WTC11 (cell line): ENCODE data around the gene DOCK8. TPM values are rescaled to one million over a fixed set of nuclear protein-coding genes. Genes with fewer than 3 reads are reported as not detected.

ENCODE experiments used
- ATAC-seq: fragments of 200-7000 bp; cut with Tn5 transposase; 2 replicates; pipeline ENCODE4 v1.10.0; 2021; ENCODE audit warnings: mild to moderate bottlenecking, moderate library complexity
- CTCF ChIA-PET: fragments of 300-600 bp; sonication (Branson Sonifier 250); formaldehyde crosslinking; loops from one replicate; lab custom pipeline; 2021; ENCODE audit warnings: antibody characterized with exemption; lab: Charles Lee
- POLR2A ChIA-PET: fragments of 350-600 bp; sonication (Branson Sonifier 250); formaldehyde crosslinking; loops from one replicate; lab custom pipeline; 2021; ENCODE audit warnings: antibody characterized with exemption; lab: Charles Lee
- DNase-seq: peaks from one replicate; pipeline ENCODE4 v3.0.0; 2021; ENCODE audit warnings: low spot score
- H3K27ac Mint-ChIP-seq: 2 replicates; pipeline ENCODE4 v1.8.0; 2021; ENCODE audit warnings: mixed read lengths
- H3K27me3 Mint-ChIP-seq: 2 replicates; pipeline ENCODE4 v1.8.0; 2021; ENCODE audit warnings: low read depth, mild to moderate bottlenecking, moderate library complexity, mixed read lengths
- H3K36me3 Mint-ChIP-seq: 2 replicates; pipeline ENCODE4 v1.8.0; 2021; ENCODE audit warnings: mixed read lengths
- H3K4me1 Mint-ChIP-seq: 2 replicates; pipeline ENCODE4 v1.8.0; 2022; ENCODE audit warnings: mixed read lengths
- H3K4me3 Mint-ChIP-seq: 2 replicates; pipeline ENCODE4 v1.8.0; 2021; ENCODE audit warnings: mild to moderate bottlenecking, moderate library complexity, mixed read lengths
- H3K9me3 Mint-ChIP-seq: 2 replicates; pipeline ENCODE4 v1.8.0; 2021; ENCODE audit warnings: mixed read lengths
- AFF4 ChIP-seq: sonication (generic); formaldehyde crosslinking; IDR thresholded peaks from 2 replicates; pipeline ENCODE4 v1.8.1; 2023; ENCODE audit warnings: mild to moderate bottlenecking, missing genetic modification reagents, borderline replicate concordance
- CREM ChIP-seq: sonication (generic); formaldehyde crosslinking; IDR thresholded peaks from 2 replicates; pipeline ENCODE4 v1.8.1; 2022; ENCODE audit warnings: mild to moderate bottlenecking, missing genetic modification reagents, moderate library complexity
- EMX1 ChIP-seq: fragments of 250-450 bp; sonication (Bioruptor Pico); IDR thresholded peaks from 2 replicates; pipeline ENCODE4 v1.8.0; 2021; ENCODE audit warnings: mild to moderate bottlenecking
- ETV6 ChIP-seq: sonication (generic); formaldehyde crosslinking; IDR thresholded peaks from 2 replicates; pipeline ENCODE4 v1.8.1; 2022; ENCODE audit warnings: mild to moderate bottlenecking, missing genetic modification reagents
- HMGA2 ChIP-seq: fragments of 250-450 bp; sonication (Bioruptor Pico); IDR thresholded peaks from 2 replicates; pipeline ENCODE4 v1.4.0; 2021; ENCODE audit warnings: mild to moderate bottlenecking, moderate library complexity
- IRF2 ChIP-seq: sonication (generic); formaldehyde crosslinking; IDR thresholded peaks from 2 replicates; pipeline ENCODE4 v1.8.0; 2022; ENCODE audit warnings: low read depth, missing genetic modification reagents, borderline replicate concordance
- MAX ChIP-seq: sonication (generic); formaldehyde crosslinking; IDR thresholded peaks from 2 replicates; pipeline ENCODE4 v1.8.0; 2022; ENCODE audit warnings: mild to moderate bottlenecking, missing genetic modification reagents
- MYBL2 ChIP-seq: sonication (generic); formaldehyde crosslinking; IDR thresholded peaks from 2 replicates; pipeline ENCODE4 v1.8.1; 2023; ENCODE audit warnings: mild to moderate bottlenecking, moderate library complexity, missing genetic modification reagents
- NFYB ChIP-seq: sonication (generic); formaldehyde crosslinking; conservative IDR thresholded peaks from 2 replicates; pipeline ENCODE4 v1.8.0; 2022; ENCODE audit warnings: low read depth, missing genetic modification reagents
- PRRX2 ChIP-seq: fragments of 250-450 bp; sonication (Bioruptor Pico); IDR thresholded peaks from 2 replicates; pipeline ENCODE4 v1.8.0; 2021; ENCODE audit warnings: mild to moderate bottlenecking
- SMAD3 ChIP-seq: sonication (generic); formaldehyde crosslinking; IDR thresholded peaks from 2 replicates; pipeline ENCODE4 v1.8.0; 2022; ENCODE audit warnings: missing genetic modification reagents, mild to moderate bottlenecking, borderline replicate concordance
- ZMAT4 ChIP-seq: fragments of 250-450 bp; sonication (Bioruptor Pico); IDR thresholded peaks from 2 replicates; pipeline ENCODE4 v1.9.0; 2021; ENCODE audit warnings: mild to moderate bottlenecking
- ZNF121 ChIP-seq: sonication (generic); formaldehyde crosslinking; IDR thresholded peaks from 2 replicates; pipeline ENCODE4 v1.8.0; 2023; ENCODE audit warnings: missing genetic modification reagents
- ZNF232 ChIP-seq: sonication (generic); formaldehyde crosslinking; IDR thresholded peaks from 2 replicates; pipeline ENCODE4 v1.8.0; 2022; ENCODE audit warnings: mild to moderate bottlenecking, missing genetic modification reagents
- ZNF396 ChIP-seq: fragments of 250-450 bp; sonication (Bioruptor Pico); IDR thresholded peaks from 2 replicates; pipeline ENCODE4 v1.8.0; 2021; ENCODE audit warnings: mild to moderate bottlenecking, moderate library complexity, borderline replicate concordance
- total RNA-seq: library from RNA; stranded (reverse); gene quantifications from 3 replicates; pipeline ENCODE4 v1.2.3, GENCODE V29; 2021

DOCK8 gene
- total RNA-seq, 1 experiment from 2014 or later: 3.2 TPM

GRCh38 chr9:296411-296810 is 81.7 kb downstream of the DOCK8 start:
- Mint-ChIP-seq H3K36me3 (no peaks in the 10 kb centered on the region), H3K4me3 (no peak overlapping the region), H3K27ac (no peak overlapping the region), H3K4me1 (0 out of 2 replicates have a peak, but pooled peaks cover 2% of the 10 kb centered on the region), H3K27me3 (no peaks in the 10 kb centered on the region; the same call in 1 of the 2 replicates), H3K9me3 (peaks cover 10% of the 10 kb centered on the region)
- DNase-seq (no peak), ATAC-seq (no peak)
- POLR2A ChIA-PET: interaction anchor here (0.8 kb wide), 1 partner anchor 31 kb away, joined by 3 read pairs; no protein-coding TSS in a partner anchor
- CTCF ChIA-PET: no interaction called here
- TF ChIP-seq ZMAT4 (CRISPR knock-in tag) (no peak), ETV6 (no peak), ZNF232 (CRISPR knock-in tag) (no peak), MYBL2 (CRISPR knock-in tag) (no peak), ZNF121 (CRISPR knock-in tag) (no peak), NFYB (CRISPR knock-in tag) (no peak), AFF4 (CRISPR knock-in tag) (no peak)

GRCh38 chr9:297104-297972 is 82.7 kb downstream of the DOCK8 start:
- 0 out of 2 replicates have a peak, but pooled peaks cover 2% of the 10 kb centered on the region for H3K4me1 Mint-ChIP-seq
- no peak for ATAC-seq
- H3K27me3 Mint-ChIP-seq: no peaks in the 10 kb centered on the region; the same call in 1 of the 2 replicates

More at GRCh38 chr9:297104-297972, 82.7 kb downstream of the DOCK8 start:
- DNase-seq: no peak
- POLR2A ChIA-PET: interaction anchor here (0.8 kb wide), 1 partner anchor 32 kb away, joined by 3 read pairs; no protein-coding TSS in a partner anchor
- Mint-ChIP-seq H3K9me3 (peaks cover 12% of the 10 kb centered on the region), H3K4me3 (no peak overlapping the region), H3K27ac (no peak overlapping the region)
- TF ChIP-seq MAX (CRISPR knock-in tag) (no peak), HMGA2 (no peak), EMX1 (CRISPR knock-in tag) (no peak), ZNF396 (CRISPR knock-in tag) (no peak), IRF2 (CRISPR knock-in tag) (no peak), AFF4 (CRISPR knock-in tag) (no peak), CREM (no peak), PRRX2 (no peak), SMAD3 (no peak), ZNF121 (CRISPR knock-in tag) (no peak)
- TF ChIP-seq, all 79 proteins: peak for 0
- H3K36me3 Mint-ChIP-seq: no peaks in the 10 kb centered on the region
- CTCF ChIA-PET: no interaction called here
